GM19397 (cell line): ENCODE measurements around the gene CAMTA1.

Experiments
- ATAC-seq: cut with Tn5 transposase; IDR thresholded peaks from one replicate; pipeline ENCODE4 v1.9.1; 2021; ENCODE audit warnings: mild to moderate bottlenecking, moderate library complexity; ENCODE audit not compliant: unreplicated experiment

CAMTA1 gene

DNA sequence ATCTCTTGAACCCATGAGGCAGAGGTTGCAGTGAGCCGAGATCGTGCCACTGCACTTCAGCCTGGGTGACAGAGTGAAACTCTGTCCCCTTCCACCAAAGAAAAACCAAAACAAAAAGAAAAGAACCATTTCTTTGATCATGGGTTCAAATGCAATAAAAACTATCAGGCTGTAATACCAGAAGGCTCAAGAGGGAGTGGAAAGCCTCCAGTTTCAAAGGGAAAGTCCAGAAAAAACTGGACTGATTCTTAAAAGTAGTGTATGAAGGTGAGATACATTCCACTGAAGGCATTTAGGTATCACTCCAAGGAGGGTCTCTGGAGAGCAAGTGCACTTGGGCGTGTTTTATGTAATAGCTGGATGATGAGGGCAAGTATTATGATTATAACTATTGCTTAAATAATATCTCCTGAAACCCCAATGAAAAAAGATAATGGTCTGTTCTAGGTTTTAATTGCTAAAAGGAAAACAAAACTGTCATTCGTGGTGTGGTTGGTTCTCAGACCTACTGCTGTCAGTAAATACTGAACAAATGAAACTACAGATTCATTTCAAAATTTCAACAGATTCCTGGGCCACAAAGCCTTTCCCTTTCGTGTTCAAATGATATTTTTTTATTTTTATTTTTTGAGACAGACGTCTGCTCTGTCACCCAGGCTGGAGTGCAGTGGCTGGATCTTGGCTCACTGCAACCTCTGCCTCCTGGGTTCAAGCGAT is 6.0 kb upstream of the CAMTA1 start:
- ATAC-seq: no peak

- no peak for ATAC-seq
These were observed 3.1 kb upstream of the CAMTA1 start for GRCh38 chr1:6782151-6782550.

DNA sequence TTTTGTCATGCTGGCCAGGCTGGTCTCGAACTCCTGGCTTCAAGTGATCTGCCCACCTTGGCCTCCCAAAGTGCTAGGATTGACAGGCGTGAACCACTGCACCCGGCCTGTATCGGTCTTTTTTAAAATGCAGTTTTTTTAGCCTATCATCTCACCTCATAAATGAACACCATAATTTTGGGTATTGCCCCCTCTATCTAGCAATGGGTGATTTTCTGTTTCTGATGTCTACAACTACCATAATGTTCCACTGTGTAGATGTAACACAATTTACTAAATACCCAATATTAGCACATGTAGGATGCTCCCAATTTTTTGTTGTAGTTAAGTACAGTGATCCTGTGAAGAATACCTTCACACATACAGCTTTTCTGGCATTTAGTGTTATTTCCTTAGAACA is 2.0 kb upstream of the CAMTA1 start:
- ATAC-seq: no peak

GRCh38 chr1:6783936-6784559 is 1.2 kb upstream of the CAMTA1 start:
- ATAC-seq: peak; percentile 0

DNA sequence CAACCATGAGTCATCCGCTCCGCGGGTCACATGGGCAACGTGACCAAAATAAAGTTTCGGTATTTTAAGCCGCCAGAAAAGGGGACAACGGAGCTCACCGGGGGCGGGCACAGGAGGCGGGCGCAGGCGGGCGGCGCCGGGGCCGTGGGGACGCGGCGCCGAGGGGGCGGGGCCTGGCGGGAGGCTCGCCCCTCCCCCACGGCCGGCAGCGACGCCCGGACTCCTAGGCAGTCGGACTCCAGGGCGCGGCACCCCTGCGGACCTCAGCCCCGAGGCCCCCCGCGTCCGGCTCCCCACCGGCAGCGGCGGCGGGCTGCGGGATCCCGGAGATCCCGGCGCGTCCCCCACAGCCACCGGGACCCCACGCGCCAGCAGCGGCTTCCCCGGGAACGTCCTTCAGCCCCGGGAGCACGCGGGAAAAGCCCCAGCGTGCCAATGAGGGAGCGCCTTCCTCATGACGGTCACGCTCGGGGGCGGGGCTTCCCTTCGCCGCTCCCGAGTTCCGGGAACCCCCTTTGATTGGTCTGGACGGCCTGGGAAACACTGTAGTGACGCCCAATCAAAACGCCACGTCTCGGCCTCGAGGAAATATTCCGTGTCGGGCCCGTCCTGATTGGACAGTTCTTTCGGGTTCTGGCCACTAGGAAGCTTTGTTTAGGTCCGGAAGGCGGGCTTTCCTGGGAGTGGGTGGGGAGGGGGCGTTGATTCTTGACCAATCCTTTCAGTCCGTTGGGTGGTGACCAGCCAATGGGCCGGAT is 515 bp upstream of the CAMTA1 start:
- peak; percentile 65 for ATAC-seq

DNA sequence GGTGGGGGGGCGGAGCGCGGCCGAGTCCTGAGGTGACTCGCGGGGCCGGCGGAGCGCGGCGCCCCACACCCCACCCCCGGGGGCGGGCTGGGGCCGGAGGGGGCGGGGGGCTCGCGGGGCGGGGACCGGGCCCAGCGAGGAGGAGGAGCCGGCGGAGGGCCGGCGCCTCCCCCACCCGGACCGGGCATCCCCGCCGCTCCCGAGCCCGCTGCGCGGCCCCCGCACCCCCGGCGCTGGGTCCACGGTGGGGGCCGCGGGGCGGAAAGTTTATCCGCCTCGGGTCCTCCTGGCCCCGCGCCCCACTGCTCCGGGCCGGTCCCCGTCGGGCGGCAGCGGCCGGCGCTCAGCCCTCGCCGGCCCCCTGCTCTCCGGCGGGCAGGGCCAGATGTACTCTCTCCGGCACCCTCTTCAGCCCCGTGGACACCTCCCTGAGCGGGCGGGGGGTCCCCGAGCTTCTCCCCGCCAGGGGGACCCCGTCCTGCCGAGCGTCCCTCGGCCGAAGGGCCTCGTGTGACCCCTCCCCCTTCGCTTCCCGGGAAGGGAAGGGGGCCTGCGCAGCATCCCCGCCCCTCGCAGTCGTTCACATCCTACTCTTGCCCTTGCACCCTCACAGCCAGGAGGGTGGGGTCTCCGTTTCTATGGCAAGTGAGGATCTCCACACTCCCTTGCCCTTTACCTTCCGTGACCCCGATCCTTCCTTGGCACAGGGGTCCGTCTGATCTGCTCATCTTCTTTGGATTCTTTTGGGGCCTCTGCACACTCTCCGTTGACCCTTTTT is 663 bp downstream of the CAMTA1 start:
- ATAC-seq: no peak

DNA sequence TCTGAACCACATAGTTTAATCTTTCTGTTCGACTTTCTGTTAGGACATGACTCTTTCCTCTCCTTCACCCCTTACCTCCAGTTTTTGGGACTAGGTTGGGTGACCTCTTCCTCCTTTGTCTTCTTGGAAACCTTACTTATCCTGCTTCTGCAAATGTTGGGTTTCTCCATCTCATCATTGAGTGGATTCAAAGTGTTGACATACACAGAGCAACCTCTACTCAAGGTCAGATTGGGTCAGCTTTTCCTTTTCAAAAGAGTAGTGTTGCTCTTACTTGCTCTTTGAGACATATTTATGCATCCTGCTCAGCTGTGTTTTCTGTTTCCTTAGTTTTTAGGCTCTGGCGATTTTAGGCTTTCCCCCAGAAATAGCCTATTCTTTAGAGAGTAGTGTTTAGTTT is 3.7 kb downstream of the CAMTA1 start:
- no peak for ATAC-seq

DNA sequence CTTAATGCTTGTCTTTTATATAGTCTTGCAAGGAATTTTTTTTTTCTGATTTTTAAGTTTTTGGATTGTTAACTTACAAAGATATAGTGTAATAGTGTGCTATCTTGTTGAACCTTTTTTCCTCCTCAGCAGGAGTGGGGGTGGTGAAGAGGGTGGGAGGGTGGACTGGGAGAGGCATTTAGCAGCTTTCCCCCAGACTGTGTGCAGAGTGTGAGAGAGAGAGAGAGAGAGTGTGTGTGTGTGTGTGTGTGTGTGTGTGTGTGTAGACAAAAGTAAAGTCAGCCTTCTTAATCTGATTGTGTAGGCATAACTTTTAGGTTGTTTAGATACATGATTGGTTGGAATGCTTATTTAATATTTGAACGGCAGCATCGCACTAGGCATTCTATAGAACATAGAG is 4.9 kb downstream of the CAMTA1 start:
- ATAC-seq: no peak

DNA sequence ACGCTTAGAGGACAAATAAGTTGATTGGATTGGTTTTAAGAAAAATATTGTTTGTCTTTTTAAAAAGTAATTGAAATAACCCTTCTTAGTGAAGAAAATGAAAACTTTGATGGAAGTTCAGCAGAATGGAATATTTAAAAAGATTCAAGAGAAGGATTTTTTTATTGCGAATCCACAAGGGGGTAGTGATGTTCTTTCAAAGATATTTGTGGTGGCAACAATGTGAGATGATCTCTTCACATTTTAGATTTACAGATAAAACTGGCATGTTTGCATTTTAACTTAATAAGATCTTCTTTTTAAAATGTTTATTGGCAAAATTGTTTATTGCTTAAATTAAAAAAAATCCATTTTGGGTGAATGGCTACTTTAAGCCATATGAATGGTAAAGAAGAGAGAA is 8.9 kb downstream of the CAMTA1 start:
- ATAC-seq: no peak

- ATAC-seq: no peak
These were observed 9.9 kb downstream of the CAMTA1 start for GRCh38 chr1:6795203-6795602.

GRCh38 chr1:6795661-6796060 is 10.4 kb downstream of the CAMTA1 start:
- ATAC-seq: no peak

DNA sequence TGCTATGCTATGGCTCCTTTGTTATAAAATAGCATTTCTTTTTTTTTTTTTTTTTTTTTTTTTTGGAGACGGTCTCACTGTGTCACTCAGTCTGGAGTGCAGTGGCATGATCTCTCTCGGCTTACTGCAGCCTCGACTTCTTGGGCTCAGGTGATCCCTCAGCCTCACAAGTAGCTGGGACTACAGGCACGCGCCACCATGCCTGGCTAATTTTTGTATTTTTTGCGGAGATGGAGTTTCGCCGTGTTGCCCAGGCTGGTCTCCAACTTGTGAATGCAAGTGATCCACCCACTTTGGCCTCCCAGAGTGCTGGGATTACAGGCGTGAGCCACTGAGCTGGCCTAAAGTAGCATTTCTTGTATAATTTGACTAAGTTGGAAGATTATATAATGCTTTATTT is 10.8 kb downstream of the CAMTA1 start:
- no peak for ATAC-seq

- ATAC-seq: no peak
These were observed 14.2 kb downstream of the CAMTA1 start for GRCh38 chr1:6799499-6799898.

DNA sequence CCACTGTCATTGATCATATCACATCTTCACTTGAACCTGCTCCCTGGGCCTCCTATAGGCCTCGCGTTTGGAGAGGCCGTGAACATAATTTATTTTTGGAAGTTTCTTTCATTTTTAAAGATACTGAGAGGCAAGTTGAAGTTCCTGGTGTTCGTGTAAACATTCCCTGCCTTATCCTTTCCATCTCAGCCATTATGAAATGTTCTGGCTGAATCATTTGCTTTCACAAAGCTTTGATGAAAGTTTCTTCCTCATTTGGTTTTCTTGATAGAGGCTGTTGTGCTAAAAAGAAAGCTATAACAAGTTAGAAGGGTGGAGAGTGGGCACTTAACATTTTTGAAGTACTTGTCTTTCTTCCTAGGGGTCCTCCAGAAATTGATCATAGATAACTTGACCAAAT is 15.5 kb downstream of the CAMTA1 start:
- no peak for ATAC-seq

DNA sequence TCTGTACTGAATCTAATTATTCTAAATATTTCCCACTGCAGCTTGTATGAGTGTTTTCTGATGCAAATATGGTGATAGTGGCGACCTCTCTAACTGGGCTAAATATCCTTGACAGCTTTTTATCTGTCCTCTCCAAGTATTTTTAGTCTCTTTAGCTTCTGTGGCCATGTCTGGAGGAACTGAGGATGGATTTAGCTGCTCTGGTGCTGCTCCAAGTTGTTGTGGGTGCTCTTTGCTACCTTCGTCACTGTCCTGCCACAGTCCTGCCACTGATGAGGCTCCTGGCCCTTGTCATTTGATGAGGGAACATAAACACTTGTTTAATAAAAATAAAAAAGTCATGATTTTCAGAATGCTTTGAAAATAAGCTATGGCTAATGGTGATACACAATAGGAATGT is 15.9 kb downstream of the CAMTA1 start:
- no peak for ATAC-seq

GRCh38 chr1:6801966-6802365 is 16.7 kb downstream of the CAMTA1 start:
- no peak for ATAC-seq

DNA sequence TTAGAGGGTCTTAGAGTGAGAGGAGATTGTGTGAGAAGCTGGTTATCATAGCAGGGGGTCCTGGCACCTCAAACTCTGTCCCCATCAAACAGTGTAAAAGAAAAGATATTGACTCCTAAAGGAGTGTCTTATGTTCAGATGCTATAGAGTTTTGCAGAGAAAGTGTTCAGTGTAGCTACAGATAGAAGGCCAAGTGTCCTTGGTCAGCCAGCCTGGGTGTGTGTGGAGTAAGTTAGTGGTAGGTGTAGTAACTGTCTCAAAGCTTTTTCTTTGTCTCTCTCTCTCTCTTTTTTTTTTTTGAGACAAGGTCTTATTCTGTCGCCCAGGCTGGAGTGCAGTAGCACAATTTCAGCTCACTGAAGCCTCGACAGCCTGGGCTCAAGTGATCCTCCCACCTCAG is 17.2 kb downstream of the CAMTA1 start:
- ATAC-seq: no peak

GRCh38 chr1:6802893-6803292 is 17.6 kb downstream of the CAMTA1 start:
- ATAC-seq: no peak

- no peak for ATAC-seq
These were observed 18.1 kb downstream of the CAMTA1 start for GRCh38 chr1:6803357-6803756.

GRCh38 chr1:6805004-6805416 is 19.8 kb downstream of the CAMTA1 start:
- ATAC-seq: no peak

GRCh38 chr1:6807782-6808181 is 22.5 kb downstream of the CAMTA1 start:
- ATAC-seq: no peak
